ENCODE measurements around the gene POFUT2. TPM values are rescaled to one million over a fixed set of nuclear protein-coding genes. Genes with fewer than 3 reads are reported as not detected.

Gene POFUT2
- total and polyA plus RNA-seq, 3 experiments from 2014 or later, result 4.9 to 14.5 (median 13.5) TPM

GRCh38 chr21:45328198-45329091 lies 40.8 kb upstream of the POFUT2 start:
- no peak overlapping the region for H3K4me3 Mint-ChIP-seq
- DNase-seq, result no peak
- no peaks in the 10 kb centered on the region for H3K4me1 Mint-ChIP-seq
- H3K9me3 Mint-ChIP-seq, result no peaks in the 10 kb centered on the region
- ChIA-PET POLR2A (no interaction called here), CTCF (no interaction called here)
- H3K9me3 ChIP-seq (ENCODE audit: low read length), result no peaks in the 10 kb centered on the region
- no peaks in the 10 kb centered on the region for H3K36me3 Mint-ChIP-seq
- H3K4me3 ChIP-seq (ENCODE audit: low read length), result no peak overlapping the region
- H3K27ac Mint-ChIP-seq, result peak overlapping the region in 1 of 8 donors; percentile 24
- no peaks in the 10 kb centered on the region for H3K27me3 ChIP-seq (ENCODE audit: insufficient read depth, low read length, poor library complexity, severe bottlenecking)
- H3K36me3 ChIP-seq (ENCODE audit: insufficient read depth, low read length), result no peaks in the 10 kb centered on the region
- peaks cover 3% of the 10 kb centered on the region for H3K4me1 ChIP-seq (ENCODE audit: insufficient read depth, low read length)
- H3K27me3 Mint-ChIP-seq, result peaks cover 4 to 7% of the 10 kb centered on the region in 2 donors
- H3K27ac ChIP-seq (ENCODE audit: low read depth, low read length), result no peak overlapping the region

- ChIA-PET CTCF (no interaction called here), POLR2A (no interaction called here)
- Mint-ChIP-seq H3K4me1 (no peaks in the 10 kb centered on the region), H3K27me3 (peaks cover 4 to 7% of the 10 kb centered on the region in 2 donors), H3K4me3 (no peak overlapping the region), H3K36me3 (no peaks in the 10 kb centered on the region), H3K27ac (peak overlapping the region in 2 of 8 donors; percentile 61 to 65), H3K9me3 (no peaks in the 10 kb centered on the region)
- DNase-seq, result no peak
- no peaks in the 10 kb centered on the region for H3K36me3 ChIP-seq (ENCODE audit: insufficient read depth, low read length)
- no peaks in the 10 kb centered on the region for H3K27me3 ChIP-seq (ENCODE audit: insufficient read depth, low read length, poor library complexity, severe bottlenecking)
- H3K4me3 ChIP-seq (ENCODE audit: low read length), result no peak overlapping the region
- H3K9me3 ChIP-seq (ENCODE audit: low read length), result no peaks in the 10 kb centered on the region
- peaks cover 10% of the 10 kb centered on the region for H3K4me1 ChIP-seq (ENCODE audit: insufficient read depth, low read length)
- no peak overlapping the region for H3K27ac ChIP-seq (ENCODE audit: low read depth, low read length)
Observed at GRCh38 chr21:45327441-45328197, 39.9 kb upstream of the POFUT2 start.

GRCh38 chr21:45326891-45327440 lies 39.3 kb upstream of the POFUT2 start:
- Mint-ChIP-seq H3K27ac (no peak overlapping the region), H3K27me3 (peaks cover 6 to 13% of the 10 kb centered on the region in 2 donors), H3K4me1 (peaks cover 0 to 6% (median 6%) of the 10 kb centered on the region in 3 donors), H3K36me3 (no peaks in the 10 kb centered on the region), H3K9me3 (no peaks in the 10 kb centered on the region), H3K4me3 (no peak overlapping the region)
- CTCF ChIA-PET, result no interaction called here
- H3K4me3 ChIP-seq (ENCODE audit: low read length), result no peak overlapping the region
- H3K9me3 ChIP-seq (ENCODE audit: low read length), result no peaks in the 10 kb centered on the region
- no peaks in the 10 kb centered on the region for H3K27me3 ChIP-seq (ENCODE audit: insufficient read depth, low read length, poor library complexity, severe bottlenecking)
- H3K36me3 ChIP-seq (ENCODE audit: insufficient read depth, low read length), result no peaks in the 10 kb centered on the region
- no peak overlapping the region for H3K27ac ChIP-seq (ENCODE audit: low read depth, low read length)
- peaks cover 10% of the 10 kb centered on the region for H3K4me1 ChIP-seq (ENCODE audit: insufficient read depth, low read length)
- POLR2A ChIA-PET, result no interaction called here
- peak in 1 of 5 donors; percentile 8 for DNase-seq

GRCh38 chr21:45326169-45326851 lies 38.6 kb upstream of the POFUT2 start:
- Histone ChIP-seq H3K4me1 (ENCODE audit: insufficient read depth, low read length) (peaks cover 14% of the 10 kb centered on the region), H3K9me3 (ENCODE audit: low read length) (no peaks in the 10 kb centered on the region), H3K4me3 (ENCODE audit: low read length) (no peak overlapping the region), H3K27ac (ENCODE audit: low read depth, low read length) (no peak overlapping the region), H3K27me3 (ENCODE audit: insufficient read depth, low read length, poor library complexity, severe bottlenecking) (no peaks in the 10 kb centered on the region), H3K36me3 (ENCODE audit: insufficient read depth, low read length) (no peaks in the 10 kb centered on the region)
- no peaks in the 10 kb centered on the region for H3K36me3 Mint-ChIP-seq
- H3K27ac Mint-ChIP-seq, result no peak overlapping the region
- POLR2A ChIA-PET, result interaction anchor here (0.5 kb wide), 1 partner anchor 1740 kb away, joined by 4 read pairs; no protein-coding TSS in a partner anchor
- H3K27me3 Mint-ChIP-seq, result peaks cover 6 to 17% of the 10 kb centered on the region in 2 donors
- H3K4me3 Mint-ChIP-seq, result no peak overlapping the region
- H3K4me1 Mint-ChIP-seq, result peaks cover 0 to 6% (median 6%) of the 10 kb centered on the region in 3 donors
- H3K9me3 Mint-ChIP-seq, result no peaks in the 10 kb centered on the region
- peak in 1 of 5 donors; percentile 38 for DNase-seq
- CTCF ChIA-PET, result no interaction called here

GRCh38 chr21:45325206-45326168 lies 37.8 kb upstream of the POFUT2 start:
- POLR2A ChIA-PET, result interaction anchor here (0.5 kb wide), 1 partner anchor 1739 kb away, joined by 4 read pairs; no protein-coding TSS in a partner anchor

GRCh38 chr21:45324489-45325205 lies 37.0 kb upstream of the POFUT2 start:
- H3K27me3 Mint-ChIP-seq, result peaks cover 6 to 21% of the 10 kb centered on the region in 2 donors
- no peaks in the 10 kb centered on the region for H3K9me3 Mint-ChIP-seq
- Histone ChIP-seq H3K27ac (ENCODE audit: low read depth, low read length) (no peak overlapping the region), H3K9me3 (ENCODE audit: low read length) (no peaks in the 10 kb centered on the region), H3K4me3 (ENCODE audit: low read length) (no peak overlapping the region), H3K36me3 (ENCODE audit: insufficient read depth, low read length) (no peaks in the 10 kb centered on the region), H3K4me1 (ENCODE audit: insufficient read depth, low read length) (peaks cover 14% of the 10 kb centered on the region), H3K27me3 (ENCODE audit: insufficient read depth, low read length, poor library complexity, severe bottlenecking) (no peaks in the 10 kb centered on the region)
- peaks cover 0 to 6% (median 6%) of the 10 kb centered on the region in 3 donors for H3K4me1 Mint-ChIP-seq
- H3K27ac Mint-ChIP-seq, result peak overlapping the region in 1 of 8 donors; percentile 17
- H3K4me3 Mint-ChIP-seq, result no peak overlapping the region
- DNase-seq, result peak in 1 of 5 donors; percentile 43
- ChIA-PET CTCF (no interaction called here), POLR2A (interaction anchor here (0.6 kb wide), 1 partner anchor 13 kb away, joined by 3 read pairs; no protein-coding TSS in a partner anchor)
- no peaks in the 10 kb centered on the region for H3K36me3 Mint-ChIP-seq

More at GRCh38 chr21:45325206-45326168, 37.8 kb upstream of the POFUT2 start:
- no peak overlapping the region for H3K27ac Mint-ChIP-seq
- H3K4me3 Mint-ChIP-seq, result no peak overlapping the region
- Histone ChIP-seq H3K4me1 (ENCODE audit: insufficient read depth, low read length) (peaks cover 14% of the 10 kb centered on the region), H3K27ac (ENCODE audit: low read depth, low read length) (no peak overlapping the region), H3K4me3 (ENCODE audit: low read length) (no peak overlapping the region), H3K9me3 (ENCODE audit: low read length) (no peaks in the 10 kb centered on the region), H3K36me3 (ENCODE audit: insufficient read depth, low read length) (no peaks in the 10 kb centered on the region), H3K27me3 (ENCODE audit: insufficient read depth, low read length, poor library complexity, severe bottlenecking) (no peaks in the 10 kb centered on the region)
- H3K27me3 Mint-ChIP-seq, result peaks cover 6 to 19% of the 10 kb centered on the region in 2 donors
- H3K36me3 Mint-ChIP-seq, result no peaks in the 10 kb centered on the region
- H3K4me1 Mint-ChIP-seq, result peaks cover 0 to 6% (median 6%) of the 10 kb centered on the region in 3 donors
- CTCF ChIA-PET, result no interaction called here
- H3K9me3 Mint-ChIP-seq, result no peaks in the 10 kb centered on the region
- DNase-seq, result peak in 1 of 5 donors; percentile 40

All from CD8-positive, alpha-beta memory T cell (primary cell).